GM21619 (cell line): ENCODE results near the gene PIK3C2G.

Experiments
- ATAC-seq: cut with Tn5 transposase; IDR thresholded peaks from one replicate; pipeline ENCODE4 v1.9.1; 2021; ENCODE audit not compliant: unreplicated experiment

PIK3C2G gene

DNA sequence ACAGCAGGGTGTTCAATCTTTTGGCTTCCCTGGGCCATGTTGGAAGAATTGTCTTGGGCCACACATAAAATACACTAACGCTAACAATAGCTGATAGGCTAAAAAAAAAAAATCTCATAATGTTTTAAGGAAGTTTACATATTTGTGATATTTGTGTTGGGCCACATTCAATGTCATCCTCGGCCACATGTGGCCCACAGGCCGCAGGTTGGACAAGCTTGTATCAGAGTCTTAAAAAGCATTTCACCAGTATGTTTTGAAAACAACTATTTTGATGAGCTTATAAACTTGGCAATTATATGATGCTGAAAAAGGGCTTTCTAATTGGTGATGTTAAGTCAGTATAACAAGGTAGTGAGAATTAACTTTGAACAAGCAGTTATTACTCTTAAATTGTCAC, 78.9 kb downstream of the PIK3C2G start:
- no peak for ATAC-seq

DNA sequence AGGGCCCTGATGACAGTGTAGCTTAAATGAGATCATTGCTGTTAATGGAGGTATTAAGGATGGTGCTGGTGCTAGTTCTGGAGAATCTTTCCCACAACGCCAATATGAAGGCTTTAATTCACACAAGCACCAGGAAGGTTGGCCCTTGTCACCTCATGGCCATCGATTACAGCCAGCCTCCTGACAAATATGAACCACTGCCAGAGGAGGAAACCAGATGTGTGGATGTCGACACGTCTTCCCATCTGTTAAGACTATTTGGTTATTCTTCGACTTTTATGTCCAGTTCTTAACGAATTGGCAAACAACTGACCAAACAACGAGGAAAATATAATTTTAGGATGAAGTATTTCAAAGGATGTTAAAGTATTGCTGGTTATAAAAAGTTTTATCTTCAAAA, 79.5 kb downstream of the PIK3C2G start:
- ATAC-seq = no peak

DNA sequence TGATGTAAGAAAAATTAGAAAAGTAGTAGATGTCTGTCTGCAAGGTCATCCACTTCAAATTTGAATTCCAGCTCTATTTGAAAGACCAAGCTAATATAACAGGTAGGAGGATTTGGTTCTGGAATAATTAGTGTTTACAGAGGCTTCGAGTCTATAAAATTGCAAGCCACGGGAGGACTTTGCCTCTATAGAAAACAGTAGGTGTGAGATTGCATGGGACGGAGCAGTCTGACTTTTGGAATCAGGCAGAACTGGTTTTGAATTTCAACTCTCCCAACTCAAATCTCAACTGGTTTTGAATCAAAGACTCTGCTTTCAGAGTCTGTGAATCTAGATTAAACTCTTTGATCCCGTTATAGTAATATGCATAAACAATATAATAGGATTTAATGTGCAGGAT, 82.4 kb downstream of the PIK3C2G start:
- no peak for ATAC-seq

DNA sequence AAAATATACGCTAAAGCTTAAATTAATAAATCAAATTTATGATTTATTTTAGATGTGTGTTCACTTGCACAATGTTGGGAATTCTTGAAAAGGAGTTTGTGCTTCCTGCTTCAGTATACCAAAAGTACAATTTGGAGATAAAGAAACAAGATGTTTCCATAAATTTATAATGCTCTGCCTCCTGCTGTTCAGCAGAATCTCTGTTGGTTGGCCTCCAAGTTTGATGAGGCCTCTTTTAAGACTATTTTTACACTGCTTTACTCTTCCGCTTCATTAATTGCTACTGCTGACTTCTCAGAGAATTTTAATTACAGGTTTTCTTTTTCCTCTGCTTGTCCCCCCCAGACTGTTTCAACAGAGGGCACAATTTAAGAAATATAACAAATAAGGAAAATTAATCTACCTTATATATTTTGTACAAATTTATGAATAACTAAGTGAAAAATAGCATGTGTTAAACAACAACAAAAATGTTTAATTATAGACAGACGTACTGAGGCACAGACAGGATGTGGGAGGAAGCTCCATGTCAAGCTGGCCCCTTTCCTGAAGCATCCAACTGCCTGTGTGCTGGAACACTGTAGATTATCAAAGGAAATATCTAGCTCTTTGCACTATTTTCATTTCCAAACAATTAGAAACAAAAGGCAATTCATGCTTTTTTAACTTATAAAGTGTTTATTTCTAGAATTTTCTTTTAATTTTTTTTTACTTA, 83.9 kb downstream of the PIK3C2G start:
- ATAC-seq = no peak

DNA sequence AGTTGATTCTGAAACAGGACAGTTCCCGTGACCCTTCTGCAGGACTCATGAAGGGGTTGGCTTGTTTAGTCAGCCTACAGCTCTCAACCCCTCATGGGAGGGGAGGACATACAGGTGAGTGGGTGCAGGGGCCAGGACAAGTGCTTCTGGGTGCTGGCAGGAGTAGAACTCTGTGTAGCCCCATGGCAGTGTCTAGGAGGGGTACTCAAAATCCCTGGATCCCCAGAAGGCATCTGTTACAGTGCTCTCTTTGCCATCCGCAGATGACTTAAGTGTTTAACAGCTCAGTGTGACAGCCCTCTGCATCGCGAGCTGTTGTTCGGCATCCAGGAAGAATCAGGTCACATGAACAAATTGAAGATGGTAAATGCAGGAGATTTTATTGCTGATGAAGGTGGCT, 91.0 kb downstream of the PIK3C2G start:
- no peak for ATAC-seq

DNA sequence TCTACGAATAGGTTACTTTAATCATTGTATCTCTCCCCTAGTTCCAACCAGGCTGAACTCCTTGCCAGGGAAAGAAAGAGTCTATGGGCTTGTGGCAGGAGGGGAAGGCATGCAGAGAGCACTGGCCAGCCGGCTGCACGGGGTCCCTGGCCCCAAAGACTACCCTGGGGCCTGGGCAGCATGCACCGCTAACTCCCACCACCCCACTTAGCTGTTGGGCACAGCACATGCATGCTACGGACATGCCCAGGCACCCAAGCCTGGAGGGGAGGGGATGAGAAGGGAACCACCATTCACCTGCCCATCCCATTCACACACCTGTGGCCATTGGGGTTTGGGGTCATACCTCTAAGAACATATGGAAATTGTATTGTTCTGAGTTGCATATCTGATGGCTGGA, 94.1 kb downstream of the PIK3C2G start:
- no peak for ATAC-seq

DNA sequence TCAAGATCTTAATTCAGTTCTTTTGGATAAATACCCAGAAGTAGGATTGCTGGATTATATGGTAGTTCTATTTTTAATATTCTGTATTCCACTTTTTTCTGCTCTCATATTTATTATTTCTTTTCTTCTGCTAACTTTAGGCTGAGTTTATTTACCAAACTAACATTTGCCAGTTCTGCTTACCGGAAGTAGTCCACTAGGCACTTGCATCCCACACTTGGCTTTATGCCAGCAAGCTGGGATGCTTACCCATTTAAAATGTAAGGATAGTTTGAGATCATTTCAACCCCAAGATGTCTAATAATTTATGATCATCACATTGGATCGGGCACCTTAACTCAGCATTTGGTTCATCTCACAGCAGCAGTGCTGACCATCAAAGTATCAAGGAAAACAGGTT, 96.8 kb downstream of the PIK3C2G start:
- ATAC-seq = no peak

DNA sequence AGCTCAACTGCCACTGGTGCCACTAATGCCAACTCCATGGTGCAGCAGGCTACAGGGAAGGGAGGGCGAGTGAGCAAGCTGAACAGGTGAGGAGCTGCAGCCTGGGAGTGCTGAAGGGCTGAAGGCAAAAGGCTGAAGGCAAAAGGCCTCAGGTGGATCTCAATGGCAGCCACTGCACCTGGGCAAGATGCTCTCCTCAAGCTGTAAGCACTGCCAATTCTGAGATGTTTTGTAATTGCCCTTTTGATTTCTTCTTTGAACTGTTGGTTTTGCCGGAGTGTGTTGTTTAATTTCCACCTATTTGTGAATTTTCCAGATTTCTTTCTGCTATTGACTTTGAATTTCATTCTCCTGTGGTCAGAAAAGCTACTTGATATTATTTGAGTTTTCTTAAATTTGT, 97.6 kb downstream of the PIK3C2G start:
- ATAC-seq = no peak

DNA sequence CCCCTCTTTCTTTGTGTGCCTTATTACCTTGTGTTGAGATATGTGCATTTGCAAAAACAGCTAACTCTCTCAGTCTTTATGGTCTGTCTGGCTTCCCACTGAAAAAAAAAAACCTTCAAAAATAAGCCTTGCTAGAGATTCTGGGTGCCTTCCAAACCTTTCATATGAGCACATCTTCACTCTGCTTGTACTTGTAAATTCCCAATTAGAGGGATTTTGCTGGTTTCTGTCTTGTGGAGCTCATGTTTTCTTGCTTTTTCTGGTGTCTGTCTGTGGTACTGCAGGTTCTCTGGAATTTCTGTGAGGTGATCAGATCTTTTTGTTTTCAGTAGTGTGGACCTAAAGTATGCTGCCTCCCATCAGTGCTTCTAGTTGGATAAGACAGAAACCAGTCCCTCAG, 100.1 kb downstream of the PIK3C2G start:
- ATAC-seq = no peak

DNA sequence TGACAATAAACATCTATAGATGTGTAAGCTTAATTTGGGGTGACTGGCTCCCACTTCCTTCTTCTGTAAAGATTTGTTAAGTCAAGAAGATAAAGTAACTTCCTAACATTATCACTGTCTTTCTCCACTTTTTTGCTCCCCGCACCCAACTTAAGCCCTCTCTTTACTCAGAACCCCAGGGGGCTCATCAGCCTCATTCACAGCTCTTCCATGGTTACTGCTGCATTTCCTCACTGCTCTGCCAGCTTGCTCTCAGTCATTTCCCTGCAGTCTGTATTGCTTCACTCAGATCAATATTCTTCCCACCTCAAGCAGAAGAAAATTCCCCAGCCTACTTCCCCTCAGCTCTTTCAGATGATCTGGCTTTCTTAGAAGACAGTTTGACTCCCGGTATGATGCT, 102.0 kb downstream of the PIK3C2G start:
- ATAC-seq = no peak

DNA sequence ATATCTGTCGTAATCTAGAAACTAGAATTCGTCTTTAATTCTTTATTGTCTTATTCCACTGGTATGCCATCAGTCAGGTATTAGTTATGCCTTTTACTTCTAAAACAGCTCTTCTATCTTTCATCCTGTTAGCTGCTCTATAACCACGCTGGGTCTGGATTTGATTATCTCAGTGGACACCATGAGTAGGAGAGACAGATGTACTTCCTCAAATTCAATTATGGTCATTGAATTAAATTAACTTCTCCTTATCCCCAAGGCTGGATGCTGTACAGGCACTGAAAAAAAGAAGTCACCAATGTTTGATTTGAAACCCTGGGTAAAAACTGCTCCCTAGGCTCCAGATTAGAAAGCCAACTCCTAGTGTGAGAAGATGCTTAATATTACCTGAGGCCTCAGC, 107.3 kb downstream of the PIK3C2G start:
- no peak for ATAC-seq

DNA sequence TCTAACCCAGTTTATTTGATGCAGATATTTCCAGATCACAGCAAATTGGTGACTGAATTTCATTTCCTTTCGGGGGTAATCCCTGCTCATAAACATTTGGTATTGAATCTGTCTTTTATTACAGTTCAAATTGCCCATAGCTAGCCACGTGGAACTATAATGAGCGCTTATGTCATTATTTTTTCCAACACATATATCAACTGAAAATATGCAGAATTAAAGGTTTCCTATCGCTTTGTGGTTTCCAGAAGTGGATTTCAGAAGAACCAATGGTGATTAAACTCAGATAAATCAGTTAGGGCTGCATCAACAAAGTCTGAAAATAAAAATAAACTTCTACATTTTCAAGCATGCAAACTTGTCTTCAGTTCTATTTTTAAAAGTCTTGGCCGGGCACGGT, 111.9 kb downstream of the PIK3C2G start:
- ATAC-seq = no peak

DNA sequence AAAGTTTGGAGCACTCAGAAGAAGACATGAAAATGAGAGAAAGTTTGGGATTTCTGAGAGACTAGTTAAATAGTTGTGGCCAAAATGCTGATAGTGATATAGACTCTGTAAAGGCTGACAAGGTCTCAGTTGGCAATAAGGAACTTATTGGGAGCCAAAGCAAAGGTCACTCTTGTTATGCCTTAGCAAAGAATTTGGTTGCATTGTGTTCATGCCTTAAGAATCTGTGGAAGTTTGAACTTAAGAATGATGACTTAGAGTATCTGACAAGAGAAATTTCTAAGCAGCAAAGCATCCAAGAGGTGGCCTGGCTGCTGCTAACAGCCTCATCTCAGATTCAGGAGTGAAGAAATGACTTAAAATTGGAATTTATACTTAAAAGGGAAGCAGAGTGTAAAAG, 113.8 kb downstream of the PIK3C2G start:
- ATAC-seq = no peak

DNA sequence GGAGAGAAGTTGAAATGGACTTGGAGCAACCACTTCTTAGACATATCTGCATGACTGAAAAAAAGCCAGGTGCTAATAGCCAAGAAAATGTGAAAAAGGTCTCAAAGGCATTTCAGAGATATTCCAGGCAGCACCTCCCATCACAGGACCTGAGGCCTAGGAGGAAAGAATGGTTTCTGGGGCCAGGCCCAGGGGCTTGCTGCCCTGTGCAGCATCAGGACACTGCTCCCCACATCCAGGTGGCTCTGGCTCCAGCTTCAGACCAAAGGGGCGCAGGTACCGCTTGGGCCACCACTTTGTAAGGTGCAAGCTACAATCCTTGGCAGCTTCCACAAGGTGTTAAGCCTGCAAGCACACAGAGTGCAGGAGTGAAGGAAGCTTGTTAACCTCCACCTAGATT, 114.3 kb downstream of the PIK3C2G start:
- ATAC-seq = no peak

DNA sequence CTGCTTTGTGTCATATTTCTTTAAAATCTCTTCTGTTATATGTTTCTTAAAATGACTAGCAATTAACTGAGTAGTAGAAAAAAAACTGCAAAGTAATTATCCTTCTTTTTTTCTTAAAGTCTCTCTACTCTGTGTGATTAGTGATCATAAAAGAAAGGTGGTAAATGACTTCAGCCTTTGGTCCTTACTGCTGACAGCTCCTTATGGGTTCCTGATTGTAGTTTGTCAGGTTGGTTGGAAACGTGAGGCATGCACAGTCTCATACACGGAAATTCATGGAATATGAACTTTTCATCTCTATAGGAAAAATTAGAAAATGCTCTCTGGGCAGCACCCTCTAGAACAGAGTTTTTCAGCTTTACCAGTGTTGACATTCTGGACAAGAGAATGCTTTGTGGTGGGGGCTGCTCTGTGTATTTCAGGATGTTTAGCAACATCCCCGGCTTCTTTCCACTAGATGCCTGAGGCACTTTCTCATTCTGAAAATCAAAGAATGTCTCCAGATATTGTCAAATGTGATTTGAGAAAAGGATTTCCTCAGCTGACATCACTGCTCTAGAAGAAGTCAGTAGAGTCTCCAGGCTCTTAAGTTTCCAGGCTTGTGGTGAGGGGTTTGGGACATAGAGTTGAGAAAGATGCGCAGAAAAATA, 121.0 kb downstream of the PIK3C2G start:
- ATAC-seq = no peak

DNA sequence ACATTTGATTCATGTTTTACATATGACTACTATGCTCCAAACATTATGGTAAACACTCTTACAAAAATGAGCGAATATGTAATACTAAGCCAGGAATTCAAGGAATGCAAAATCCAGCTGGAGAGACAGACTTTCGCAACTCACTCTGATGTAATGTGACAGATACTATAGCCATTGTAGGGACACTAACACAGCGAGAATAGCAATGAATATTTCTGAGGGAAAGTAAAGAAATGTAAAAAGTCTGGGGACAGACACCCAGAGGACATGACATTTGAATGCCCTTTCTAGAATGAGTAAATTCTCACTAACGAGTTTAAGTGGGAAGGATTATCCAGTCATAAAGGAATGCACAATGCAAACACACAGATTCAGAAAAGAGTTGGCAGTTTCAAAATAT, 121.9 kb downstream of the PIK3C2G start:
- ATAC-seq = no peak

DNA sequence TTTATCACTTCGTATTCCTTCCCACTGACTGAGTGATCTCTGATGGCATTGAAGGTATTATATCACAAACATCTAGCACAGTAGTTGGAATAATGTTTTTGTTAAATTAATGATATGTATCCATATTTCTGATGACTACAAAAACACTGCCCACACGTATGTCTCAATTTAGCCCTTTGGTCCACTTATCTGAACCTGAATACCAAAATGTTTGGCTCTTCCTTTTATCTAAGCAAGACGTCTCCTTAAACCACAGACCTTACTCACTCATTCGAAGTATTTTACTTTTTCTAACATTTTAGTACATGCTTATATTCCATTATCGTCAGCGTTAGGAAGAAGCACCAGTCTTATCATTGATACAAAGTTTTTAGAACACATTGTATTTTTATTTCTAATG, 126.4 kb downstream of the PIK3C2G start:
- no peak for ATAC-seq

DNA sequence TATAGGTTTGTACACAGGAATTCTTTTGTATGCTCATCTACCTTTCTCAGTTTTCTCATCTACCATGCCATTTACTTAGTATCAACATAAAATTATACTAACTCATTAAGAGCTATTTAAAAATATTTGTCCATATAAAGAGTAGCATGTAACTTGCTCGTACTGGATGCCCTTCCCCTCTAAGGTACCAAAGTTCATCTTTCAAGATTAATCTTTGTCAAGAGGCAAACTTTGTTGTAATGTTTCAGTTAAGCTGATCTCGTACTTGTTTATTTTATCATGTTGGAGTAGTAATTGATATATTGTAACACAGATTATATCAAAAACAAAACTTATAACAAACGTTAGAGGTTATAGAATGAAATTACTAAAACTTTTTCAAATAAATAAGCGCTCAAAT, 128.5 kb downstream of the PIK3C2G start:
- no peak for ATAC-seq

DNA sequence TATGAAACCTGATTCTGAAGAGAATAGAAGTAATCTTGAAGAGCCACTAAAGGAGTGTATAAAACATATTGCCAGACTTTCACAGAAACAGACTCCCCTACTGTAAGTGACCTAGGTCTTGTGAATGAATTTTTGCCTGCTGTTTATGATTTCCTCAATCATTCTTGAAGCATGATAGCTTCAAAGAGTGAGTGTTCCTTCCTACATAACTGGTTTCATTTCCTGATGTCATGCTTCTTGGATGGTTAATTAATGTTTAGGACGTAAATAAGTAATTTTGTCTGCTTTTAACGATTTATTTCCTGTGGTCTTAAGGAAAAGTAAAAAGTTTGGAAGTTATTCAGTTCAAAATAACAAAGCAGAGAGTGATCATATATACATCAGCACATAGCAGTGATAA, 129.8 kb downstream of the PIK3C2G start:
- ATAC-seq = no peak

DNA sequence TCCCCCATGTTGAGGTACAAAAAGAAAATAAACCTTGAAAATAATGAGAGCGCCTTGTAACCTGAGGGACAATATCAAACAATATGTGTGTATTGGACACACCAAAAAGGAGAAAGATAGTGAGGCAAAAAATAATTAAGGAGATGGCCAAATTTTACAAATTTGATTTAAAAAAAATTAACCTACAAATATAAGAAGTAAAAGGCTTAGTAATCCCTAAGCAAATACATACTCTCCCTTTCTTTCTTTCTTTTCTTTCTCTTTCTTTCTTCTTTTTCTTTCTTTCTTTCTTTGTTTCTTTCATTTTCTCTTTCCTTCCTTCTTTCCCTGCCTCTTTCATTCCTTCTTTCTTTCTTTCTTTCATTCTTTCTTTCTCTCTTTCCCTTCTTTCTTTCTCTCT, 133.4 kb downstream of the PIK3C2G start:
- no peak for ATAC-seq

DNA sequence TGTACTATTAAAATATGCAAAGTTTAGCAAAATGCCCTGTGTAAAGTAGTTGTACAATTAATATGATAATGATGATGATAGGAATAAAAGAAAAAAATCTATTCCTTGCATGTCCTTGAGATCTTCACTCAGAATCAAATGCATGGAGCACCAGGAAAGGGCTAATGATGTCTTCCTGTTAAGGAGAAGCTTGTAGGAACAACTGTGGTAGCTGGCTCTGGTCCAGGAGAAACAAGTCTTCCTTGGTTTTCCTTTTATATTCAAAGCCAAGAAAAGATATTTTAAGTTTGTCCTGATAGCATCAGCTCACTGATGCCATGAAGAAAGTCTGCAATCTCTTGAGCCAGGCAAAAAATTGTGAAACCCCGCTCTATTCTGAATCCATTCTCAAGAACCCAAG, 138.9 kb downstream of the PIK3C2G start:
- no peak for ATAC-seq

DNA sequence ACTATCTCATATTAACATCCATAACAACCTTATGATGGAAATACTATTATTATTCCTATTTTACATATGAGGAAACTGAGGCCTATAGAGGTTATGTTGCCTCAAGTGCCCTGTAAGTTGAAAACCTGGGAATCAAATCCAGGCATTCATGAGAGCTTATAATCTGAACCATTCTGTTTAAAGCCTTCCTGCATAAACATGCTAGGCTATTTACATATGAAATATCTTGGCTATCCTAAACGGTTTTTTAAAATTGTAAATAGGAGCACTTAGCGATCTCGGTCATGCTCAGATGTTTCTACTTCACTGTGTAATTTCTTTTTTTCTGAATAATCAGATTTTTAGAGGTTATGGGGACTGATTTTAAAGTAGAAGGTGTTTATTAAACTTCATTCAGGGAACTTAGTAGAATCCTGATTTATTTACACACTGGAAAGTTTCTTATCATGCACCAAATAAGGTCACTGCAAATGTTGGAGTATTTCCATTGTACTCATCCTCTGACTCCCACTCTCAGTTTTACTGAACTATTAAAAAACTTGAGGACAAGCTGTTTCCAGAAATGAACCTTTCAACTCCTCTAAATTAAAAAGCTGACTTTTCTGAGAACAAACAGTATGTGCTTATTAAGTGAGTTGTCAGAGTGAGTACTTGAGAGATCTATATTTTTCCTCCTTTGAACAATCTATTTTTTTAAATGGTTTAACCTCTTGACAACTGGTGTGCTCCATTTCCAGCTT, 141.7 kb downstream of the PIK3C2G start:
- ATAC-seq = no peak
